ENCODE data around the gene PPP1R36.
"Not testable (repeated sequence)": the region's sequence is repeated elsewhere in the genome, so short reads cannot be mapped to it uniquely, and the experiment has no call there.

GRCh38 chr14:64517667-64518066, 32.1 kb upstream of the PPP1R36 start:
- TF ChIP-seq POLR2AphosphoS5 (IDR thresholded peaks at IDR 0.05); POLR2A (IDR thresholded peaks at IDR 0.05; ENCODE audit: low read depth); CTCF (IDR thresholded peaks at IDR 0.05); EP300 (IDR thresholded peaks at IDR 0.05): not testable (repeated sequence)

Measured in esophagus muscularis mucosa (tissue), 4 donors.